Hepatocyte (in vitro differentiated cells): ENCODE measurements around the gene LRMDA. TPM values are rescaled to one million over a fixed set of nuclear protein-coding genes. Genes with fewer than 3 reads are reported as not detected.
A peak's percentile ranks its signal among the peaks of the same experiment; 100 is the strongest.

Experiments
- DNase-seq: peaks from one replicate; pipeline ENCODE4 v3.0.0-alpha.2; 2016; ENCODE audit warnings: low spot score
- H2AFZ ChIP-seq: fragments of 200-600 bp; sonication (generic); 2 replicates; pipeline ENCODE4 v1.6.0; 2016; ENCODE audit warnings: antibody characterized with exemption, mild to moderate bottlenecking
- H3K27ac ChIP-seq: fragments of 200-600 bp; sonication (generic); 2 replicates; pipeline ENCODE4 v1.5.1; 2016; ENCODE audit warnings: mild to moderate bottlenecking
- H3K27me3 ChIP-seq: fragments of 200-600 bp; sonication (generic); 2 replicates; pipeline ENCODE4 v1.6.1; 2016
- H3K36me3 ChIP-seq: fragments of 200-600 bp; sonication (generic); replicated peaks from 2 replicates; pipeline ENCODE4 v1.5.1; 2016; ENCODE audit warnings: low read depth; ENCODE audit not compliant: insufficient read depth
- H3K4me1 ChIP-seq: fragments of 200-600 bp; sonication (generic); 2 replicates; pipeline ENCODE4 v1.5.1; 2016; ENCODE audit warnings: mild to moderate bottlenecking, moderate library complexity; ENCODE audit not compliant: insufficient read depth
- H3K4me2 ChIP-seq: fragments of 200-600 bp; sonication (generic); 2 replicates; pipeline ENCODE4 v1.6.0; 2016
- H3K4me3 ChIP-seq: fragments of 200-600 bp; sonication (generic); 2 replicates; pipeline ENCODE4 v1.5.1; 2016; ENCODE audit warnings: mild to moderate bottlenecking
- H3K79me2 ChIP-seq: fragments of 200-600 bp; sonication (generic); 2 replicates; pipeline ENCODE4 v1.6.0; 2017; ENCODE audit warnings: mild to moderate bottlenecking
- H3K9me2 ChIP-seq: fragments of 200-600 bp; sonication (generic); replicated peaks from 2 replicates; pipeline ENCODE4 v1.6.0; 2017; ENCODE audit warnings: mild to moderate bottlenecking; ENCODE audit not compliant: insufficient read depth
- H3K9me3 ChIP-seq: fragments of 200-600 bp; sonication (generic); 2 replicates; pipeline ENCODE4 v1.5.1; 2016; ENCODE audit warnings: low read depth, mild to moderate bottlenecking
- H4K20me1 ChIP-seq: fragments of 200-600 bp; sonication (generic); 2 replicates; pipeline ENCODE4 v1.6.0; 2016; ENCODE audit warnings: mild to moderate bottlenecking; ENCODE audit not compliant: insufficient read depth, poor library complexity, severe bottlenecking
- EZH2 ChIP-seq: fragments of 200-600 bp; sonication (generic); IDR thresholded peaks from 2 replicates; pipeline ENCODE4 v1.6.1; 2016; ENCODE audit warnings: antibody characterized with exemption, mild to moderate bottlenecking, borderline replicate concordance
- EZH2phosphoT487 ChIP-seq: fragments of 200-600 bp; sonication (generic); IDR thresholded peaks from one replicate; pipeline ENCODE4 v1.6.1; 2018; ENCODE audit warnings: antibody characterized with exemption, mild to moderate bottlenecking, low read depth, moderate library complexity; ENCODE audit not compliant: unreplicated experiment, severe bottlenecking
- WGBS: methylation state at CpG from one replicate; pipeline ENCODE4 v1.1.6; 2016; ENCODE audit warnings: low lambda C conversion rate; ENCODE audit errors: missing lambda C conversion rate; 5-methylcytosine and 5-hydroxymethylcytosine counted together
- polyA plus RNA-seq: library from polyadenylated mRNA; unstranded; fragments of >200 nt; fragmentation: Nextera tagmentation; extraction: Ambion mirVana; gene quantifications from 2 replicates; pipeline ENCODE4 v1.2.1, GENCODE V29; 2016
- total RNA-seq: library from RNA; depleted of rRNA; stranded (reverse); fragments of >200 nt; gene quantifications from 2 replicates; pipeline ENCODE4 v1.2.3, GENCODE V29; 2014
- TF ChIP-seq, protein P1 (sequence below): fragments of 200-600 bp; sonication (generic); IDR thresholded peaks from 2 replicates; pipeline ENCODE4 v1.5.1; 2016; ENCODE audit warnings: antibody characterized with exemption, mild to moderate bottlenecking; ENCODE audit not compliant: poor library complexity

The LRMDA gene
- total and polyA plus RNA-seq, 2 experiments from 2014 or later, result 5.6 to 15.7 TPM

GRCh38 chr10:75658915-75659314 lies 227.5 kb downstream of the LRMDA start:
- Histone ChIP-seq H4K20me1 (no peaks in the 10 kb centered on the region), H3K4me1 (peaks cover 7% of the 10 kb centered on the region), H3K9me2 (no peaks in the 10 kb centered on the region), H3K36me3 (no peaks in the 10 kb centered on the region), H3K4me2 (no peak overlapping the region), H3K4me3 (no peak overlapping the region), H3K9me3 (no peaks in the 10 kb centered on the region), H2AFZ (no peak overlapping the region), H3K79me2 (no peaks in the 10 kb centered on the region), H3K27ac (no peak overlapping the region), H3K27me3 (no peaks in the 10 kb centered on the region)
- TF ChIP-seq, protein P1, sequence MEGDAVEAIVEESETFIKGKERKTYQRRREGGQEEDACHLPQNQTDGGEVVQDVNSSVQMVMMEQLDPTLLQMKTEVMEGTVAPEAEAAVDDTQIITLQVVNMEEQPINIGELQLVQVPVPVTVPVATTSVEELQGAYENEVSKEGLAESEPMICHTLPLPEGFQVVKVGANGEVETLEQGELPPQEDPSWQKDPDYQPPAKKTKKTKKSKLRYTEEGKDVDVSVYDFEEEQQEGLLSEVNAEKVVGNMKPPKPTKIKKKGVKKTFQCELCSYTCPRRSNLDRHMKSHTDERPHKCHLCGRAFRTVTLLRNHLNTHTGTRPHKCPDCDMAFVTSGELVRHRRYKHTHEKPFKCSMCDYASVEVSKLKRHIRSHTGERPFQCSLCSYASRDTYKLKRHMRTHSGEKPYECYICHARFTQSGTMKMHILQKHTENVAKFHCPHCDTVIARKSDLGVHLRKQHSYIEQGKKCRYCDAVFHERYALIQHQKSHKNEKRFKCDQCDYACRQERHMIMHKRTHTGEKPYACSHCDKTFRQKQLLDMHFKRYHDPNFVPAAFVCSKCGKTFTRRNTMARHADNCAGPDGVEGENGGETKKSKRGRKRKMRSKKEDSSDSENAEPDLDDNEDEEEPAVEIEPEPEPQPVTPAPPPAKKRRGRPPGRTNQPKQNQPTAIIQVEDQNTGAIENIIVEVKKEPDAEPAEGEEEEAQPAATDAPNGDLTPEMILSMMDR, result no peak
- no peak for TF ChIP-seq EZH2
- 91% methylated on average over 6 of the region's 6 CpGs for WGBS
- no peak for DNase-seq

GRCh38 chr10:75660823-75661222 lies 229.4 kb downstream of the LRMDA start:
- Histone ChIP-seq H3K36me3 (no peaks in the 10 kb centered on the region), H3K9me2 (no peaks in the 10 kb centered on the region), H3K4me2 (no peak overlapping the region), H4K20me1 (no peaks in the 10 kb centered on the region), H3K4me3 (no peak overlapping the region), H3K27ac (no peak overlapping the region), H2AFZ (no peak overlapping the region), H3K79me2 (no peaks in the 10 kb centered on the region), H3K4me1 (peaks cover 7% of the 10 kb centered on the region), H3K27me3 (no peaks in the 10 kb centered on the region), H3K9me3 (no peaks in the 10 kb centered on the region)
- no peak for TF ChIP-seq EZH2
- no peak for TF ChIP-seq EZH2phosphoT487
- TF ChIP-seq, protein P1, result no peak
- 73% methylated on average over 7 of the region's 7 CpGs for WGBS
- no peak for DNase-seq

DNA sequence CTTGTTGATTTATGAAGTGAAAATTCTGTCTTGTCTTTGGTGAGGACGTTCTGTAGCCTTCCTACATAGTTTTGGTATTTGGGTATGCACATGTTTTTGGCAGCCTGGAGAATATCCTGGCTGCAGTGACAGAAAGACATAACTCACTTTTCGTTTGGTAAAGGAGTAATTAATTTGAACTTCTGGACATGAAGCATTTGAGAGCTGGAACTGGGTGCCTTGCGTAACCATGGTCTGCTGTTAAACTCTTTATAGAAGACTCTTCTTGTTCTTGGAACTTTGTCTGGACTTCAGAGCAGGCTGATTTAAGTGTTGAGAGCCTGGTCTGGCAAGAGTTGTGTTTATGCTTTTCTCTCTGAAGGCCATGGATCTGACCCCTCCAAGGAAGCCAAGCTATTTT lies 231.3 kb downstream of the LRMDA start:
- H3K79me2 ChIP-seq, result no peaks in the 10 kb centered on the region
- no peaks in the 10 kb centered on the region for H3K36me3 ChIP-seq
- H3K4me2 ChIP-seq, result no peak overlapping the region
- H3K4me3 ChIP-seq, result no peak overlapping the region
- no peaks in the 10 kb centered on the region for H4K20me1 ChIP-seq
- H3K9me3 ChIP-seq, result no peaks in the 10 kb centered on the region
- WGBS, result 41% methylated on average over 3 of the region's 3 CpGs
- peak overlapping the region; percentile 35 for H3K27ac ChIP-seq
- H2AFZ ChIP-seq, result no peak overlapping the region
- peak; percentile 27 for DNase-seq
- TF ChIP-seq, protein P1, result no peak
- TF ChIP-seq EZH2 (no peak), EZH2phosphoT487 (no peak)
- peaks cover 7% of the 10 kb centered on the region for H3K4me1 ChIP-seq
- no peaks in the 10 kb centered on the region for H3K27me3 ChIP-seq
- no peaks in the 10 kb centered on the region for H3K9me2 ChIP-seq
